NCI-H82 treated with DMSO at 0.1 percent for 48 hours (cell line): ENCODE results near the gene LRRC59.
"Not testable (repeated sequence)": the region's sequence is repeated elsewhere in the genome, so short reads cannot be mapped to it uniquely, and the experiment has no call there.

ENCODE experiments used
- DNase-seq: peaks from one replicate; lab custom pipeline; 2025; ENCODE audit not compliant: unreplicated experiment; lab: John Stamatoyannopoulos, UW

LRRC59 gene

GRCh38 chr17:50348522-50349242, 48.6 kb downstream of the LRRC59 start:
- no peak for DNase-seq

GRCh38 chr17:50347894-50348291, 49.4 kb downstream of the LRRC59 start:
- DNase-seq: no peak

GRCh38 chr17:50347117-50347893, 50.0 kb downstream of the LRRC59 start:
- no peak for DNase-seq

DNA sequence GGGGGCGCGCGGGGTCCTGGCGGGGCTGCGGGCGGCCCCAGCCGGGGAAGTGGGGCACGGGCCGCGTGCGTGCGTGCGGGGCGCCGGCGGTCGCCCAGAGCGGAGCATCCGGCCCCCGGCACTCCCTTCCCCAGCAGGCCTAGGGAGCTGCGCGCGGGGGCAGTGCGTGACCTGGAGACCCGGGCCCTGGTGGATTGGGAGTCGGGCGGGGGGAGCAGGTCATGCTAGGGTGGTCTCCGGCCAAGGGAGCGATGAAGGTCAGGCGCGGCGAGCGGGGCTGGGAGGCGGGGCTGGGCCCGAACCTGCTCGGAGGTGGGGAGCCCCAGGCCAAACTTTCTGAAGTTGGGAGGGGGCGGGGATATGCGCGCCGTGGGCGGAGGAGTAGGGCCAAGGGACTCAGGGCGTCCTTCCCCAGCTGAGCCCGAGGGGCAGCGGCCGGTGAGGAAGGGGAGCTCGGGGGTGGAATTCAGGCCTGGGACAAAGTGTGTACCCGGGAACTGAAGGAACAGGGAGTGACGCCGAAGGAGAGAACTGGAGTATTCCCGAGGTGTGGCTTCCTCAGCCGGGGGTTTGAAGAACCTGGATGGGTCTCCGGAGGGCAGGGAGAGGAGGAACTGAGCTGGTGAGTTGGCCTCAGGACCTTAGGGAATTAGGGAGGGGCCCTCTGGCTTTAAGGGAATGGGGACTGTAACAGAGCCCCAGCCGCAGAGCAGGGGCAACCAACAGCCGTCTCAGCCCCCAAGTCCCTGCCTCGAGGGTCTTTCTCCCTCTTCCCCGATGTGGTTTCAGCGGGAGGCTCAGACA, 50.8 kb downstream of the LRRC59 start:
- DNase-seq: no peak

- DNase-seq: peak; percentile 50
Observed at GRCh38 chr17:50345432-50346312, 51.7 kb downstream of the LRRC59 start, which contains the start of gene XYLT2. XYLT2 (plus strand) TSS chr17:50346126; CDS start chr17:50346141, 15 bp downstream.

DNA sequence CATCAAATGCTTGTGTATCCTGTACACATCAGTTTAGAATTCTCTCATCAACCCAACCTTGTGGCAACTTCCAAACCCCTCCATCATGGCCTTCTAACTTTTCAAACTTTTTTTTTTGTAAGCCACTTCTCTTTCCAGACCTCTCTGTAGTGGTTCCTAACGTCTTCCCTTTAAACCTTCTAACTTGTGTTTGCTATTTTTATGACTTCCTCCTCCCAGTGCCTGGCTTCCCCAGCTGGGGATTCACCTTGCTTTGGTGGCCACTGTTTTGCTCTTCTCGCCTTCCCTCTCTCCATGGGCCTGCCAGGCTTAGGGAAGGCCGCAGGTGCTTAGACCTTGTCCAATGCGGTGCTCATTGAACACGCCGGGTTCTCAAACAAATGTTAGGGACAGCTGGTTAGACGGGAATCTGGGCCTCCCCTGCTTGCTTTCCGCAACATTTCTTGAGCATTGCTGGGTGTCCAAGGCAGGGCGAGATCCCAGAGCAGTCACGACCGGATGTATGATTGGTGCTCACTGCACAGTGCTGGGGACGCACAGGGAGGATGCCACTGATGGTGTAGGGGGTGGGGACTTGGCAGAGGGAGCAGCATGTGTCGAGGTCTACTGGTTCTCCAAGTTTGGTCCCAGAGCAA, 52.5 kb downstream of the LRRC59 start:
- no peak for DNase-seq

DNA sequence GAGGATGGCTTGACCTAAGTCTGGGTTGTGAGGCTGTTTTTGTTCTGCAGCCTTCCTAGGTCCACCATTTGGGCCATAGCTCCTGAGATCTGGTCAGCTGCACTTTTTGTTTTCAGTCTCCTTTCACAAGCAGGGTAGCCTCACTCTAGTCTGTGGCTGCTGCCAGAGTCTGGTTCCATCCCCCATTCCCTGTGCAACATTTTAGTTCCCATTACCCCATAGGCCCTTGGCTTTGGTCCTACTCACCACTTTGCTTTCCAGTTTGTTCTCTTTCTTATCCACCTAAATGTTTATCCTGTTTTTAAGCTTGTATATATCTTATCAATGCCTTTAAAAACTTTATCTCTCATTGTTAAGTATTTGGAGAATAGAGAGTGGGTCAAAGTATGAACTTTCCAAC, 57.9 kb downstream of the LRRC59 start:
- no peak for DNase-seq

DNA sequence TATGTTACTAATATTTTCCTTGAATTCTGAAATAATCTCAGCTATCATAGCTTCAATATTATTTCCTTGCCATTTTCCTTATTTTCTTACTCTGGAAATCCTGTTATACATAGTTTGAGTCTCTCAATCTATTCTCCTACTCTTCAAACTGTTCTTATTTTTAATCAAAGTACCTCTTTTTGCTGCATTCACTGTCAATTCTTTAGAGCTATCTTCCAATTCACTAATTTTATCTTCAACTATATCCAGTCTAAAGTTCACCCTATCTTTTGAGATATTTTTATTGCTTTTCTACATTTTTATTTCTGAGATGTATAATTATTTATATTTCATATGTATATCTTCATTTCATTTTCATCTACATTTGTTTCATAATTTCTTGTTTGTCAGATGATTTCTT, 58.7 kb downstream of the LRRC59 start:
- DNase-seq: no peak

DNA sequence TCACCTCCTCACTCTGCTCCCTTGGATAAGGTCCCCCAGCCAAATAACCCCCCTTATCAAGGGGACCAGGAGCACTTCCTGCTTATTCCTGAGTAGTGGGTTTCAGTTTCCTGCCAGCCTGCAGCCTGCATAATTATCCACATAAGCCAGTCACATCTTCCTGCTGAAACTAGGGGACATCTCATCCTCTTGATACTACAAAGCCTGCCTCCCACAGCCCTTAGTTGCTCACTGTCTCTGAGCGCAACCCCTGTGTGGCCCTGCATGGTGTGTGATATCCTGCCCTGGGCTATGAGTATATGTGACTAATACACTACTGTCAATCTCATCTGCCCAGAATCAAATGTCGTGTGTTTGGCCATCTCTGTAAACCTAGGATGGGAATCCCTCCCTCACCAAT, 59.4 kb downstream of the LRRC59 start:
- no peak for DNase-seq

DNA sequence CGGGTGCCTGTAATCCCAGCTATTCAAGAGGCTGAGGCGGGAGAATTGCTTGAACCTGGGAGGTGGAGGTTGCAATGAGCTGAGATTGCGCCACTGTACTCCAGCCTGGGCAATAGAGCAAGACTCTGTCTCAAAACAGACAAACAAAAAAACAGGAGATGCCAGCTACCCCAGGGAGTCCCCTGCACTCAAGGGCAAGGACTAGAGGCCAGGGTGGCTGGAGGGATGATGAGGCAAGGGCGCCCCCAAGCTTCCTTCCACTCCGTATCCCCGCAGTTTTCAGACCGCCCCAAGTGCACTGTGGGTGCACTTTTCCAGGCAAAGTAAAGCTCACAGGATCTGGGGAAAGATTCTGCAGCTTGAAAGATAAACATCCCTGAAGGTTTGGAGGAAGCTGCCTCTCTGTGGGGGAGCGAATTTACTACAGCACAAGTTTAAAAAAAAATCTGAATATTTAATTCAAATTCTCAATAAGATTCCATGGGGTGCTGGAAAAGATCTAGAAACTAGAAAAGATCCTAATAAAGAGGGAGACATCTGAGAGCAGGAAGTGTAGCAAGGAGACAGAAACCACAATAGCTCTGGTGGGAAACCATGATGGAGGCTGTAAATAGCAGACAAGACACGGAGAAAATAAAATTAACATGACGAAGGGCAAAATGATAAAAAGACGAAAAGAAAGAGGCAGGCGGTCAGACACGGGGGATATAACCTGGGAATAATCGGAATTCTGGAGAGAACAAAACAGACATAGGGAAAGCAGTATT, 63.8 kb downstream of the LRRC59 start:
- DNase-seq: not testable (repeated sequence)

DNA sequence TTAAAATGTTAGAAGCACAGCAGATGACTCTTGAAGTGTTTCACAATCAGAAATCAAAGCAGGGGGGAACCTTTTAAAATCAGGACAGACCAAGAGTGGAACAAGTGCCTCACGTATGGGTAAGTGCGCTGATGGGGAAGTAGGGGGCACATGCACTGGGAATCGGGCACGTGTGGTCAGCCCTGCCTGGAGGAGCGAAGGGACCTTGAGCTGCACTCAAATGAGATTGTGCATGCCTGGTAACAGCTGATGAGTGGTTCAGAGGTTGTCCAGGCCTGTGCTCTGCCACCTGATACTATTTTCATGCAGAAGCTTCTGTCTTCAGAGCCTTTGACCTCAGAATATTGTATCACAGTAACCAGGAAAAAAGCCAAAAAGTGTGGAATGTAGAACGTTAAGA, 65.1 kb downstream of the LRRC59 start:
- DNase-seq: no peak
